CD4-positive, alpha-beta T cell treated with Interleukin-17A for 1 hour (primary cell): ENCODE measurements around the gene SLC26A1.
"Not testable (repeated sequence)": the region's sequence is repeated elsewhere in the genome, so short reads cannot be mapped to it uniquely, and the experiment has no call there.

ENCODE experiments used
- DNase-seq: peaks from one replicate; pipeline ENCODE4 v3.0.0-alpha.2; 2020

SLC26A1 gene

DNA sequence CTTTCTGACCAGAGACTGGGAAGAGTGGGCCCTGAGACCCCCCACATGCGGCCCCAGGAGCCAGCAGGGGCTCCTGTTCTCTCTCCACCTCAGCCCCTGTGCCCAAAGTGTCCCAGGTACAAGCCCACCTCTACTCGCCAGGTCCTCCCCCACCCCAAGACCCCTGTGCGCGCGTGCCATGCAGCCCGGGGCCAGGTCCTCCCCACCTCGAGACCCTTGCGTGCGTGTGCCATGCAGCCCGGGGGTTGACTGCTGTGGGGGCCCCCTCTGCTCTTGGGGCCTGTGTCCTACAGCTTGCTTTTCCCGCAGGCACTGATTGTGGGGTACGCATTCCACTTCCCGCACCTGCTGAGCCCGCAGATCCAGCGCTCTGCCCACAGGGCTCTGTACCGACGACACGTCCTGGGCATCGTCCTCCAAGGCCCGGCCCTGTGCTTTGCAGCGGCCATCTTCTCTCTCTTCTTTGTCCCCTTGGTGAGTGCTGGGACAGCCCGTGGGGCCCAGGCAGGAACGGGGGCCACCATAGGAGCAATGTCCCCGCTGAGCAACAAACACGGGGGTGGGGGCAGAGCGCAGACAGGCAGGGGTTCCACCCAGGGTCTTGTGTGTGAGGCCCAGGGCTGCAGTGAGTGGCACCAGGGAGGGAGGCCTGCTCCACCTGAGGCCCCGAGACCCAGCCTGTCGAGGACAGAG, 40.2 kb downstream of the SLC26A1 start:
- DNase-seq = no peak

DNA sequence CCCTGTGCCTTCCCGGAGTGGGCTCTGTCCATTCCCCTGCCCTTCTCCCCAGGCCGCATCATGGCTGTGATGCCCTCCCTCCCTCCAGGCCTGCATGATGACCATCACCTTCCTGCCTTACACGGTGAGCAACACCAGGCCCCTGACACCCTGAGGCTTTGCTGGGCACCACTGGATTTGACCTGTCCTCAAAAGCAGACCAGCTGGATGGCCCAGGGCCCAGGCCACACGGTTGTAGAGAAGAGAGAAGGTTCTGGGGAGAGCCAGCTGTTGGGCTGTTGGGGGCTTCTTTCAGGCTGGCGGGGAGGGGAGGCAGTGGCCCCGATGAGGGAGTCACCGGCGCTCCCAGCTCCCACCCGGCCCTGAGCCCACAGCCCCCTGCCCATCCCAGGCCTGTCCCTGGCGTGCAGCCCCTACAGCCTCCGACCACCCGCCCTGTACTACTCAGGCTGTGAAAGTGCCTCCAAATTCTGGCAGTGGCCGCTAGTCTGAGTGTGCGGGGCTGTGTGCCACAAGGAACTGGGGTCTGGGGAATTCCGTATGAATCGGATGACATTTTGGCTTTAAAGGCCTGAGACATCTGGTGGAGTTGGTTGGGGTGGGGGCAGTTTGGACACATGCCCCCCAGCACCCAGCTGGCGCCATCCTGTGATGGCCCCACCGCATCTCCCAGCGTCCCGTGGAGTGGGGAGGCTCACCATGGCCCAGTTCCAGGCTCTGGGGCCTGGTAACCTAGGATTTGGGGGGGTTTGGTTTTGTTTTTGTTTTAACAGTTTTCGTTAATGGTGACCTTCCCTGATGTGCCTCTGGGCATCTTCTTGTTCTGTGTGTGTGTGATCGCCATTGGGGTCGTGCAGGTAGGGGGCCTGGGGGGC, 41.4 kb downstream of the SLC26A1 start:
- no peak for DNase-seq

DNA sequence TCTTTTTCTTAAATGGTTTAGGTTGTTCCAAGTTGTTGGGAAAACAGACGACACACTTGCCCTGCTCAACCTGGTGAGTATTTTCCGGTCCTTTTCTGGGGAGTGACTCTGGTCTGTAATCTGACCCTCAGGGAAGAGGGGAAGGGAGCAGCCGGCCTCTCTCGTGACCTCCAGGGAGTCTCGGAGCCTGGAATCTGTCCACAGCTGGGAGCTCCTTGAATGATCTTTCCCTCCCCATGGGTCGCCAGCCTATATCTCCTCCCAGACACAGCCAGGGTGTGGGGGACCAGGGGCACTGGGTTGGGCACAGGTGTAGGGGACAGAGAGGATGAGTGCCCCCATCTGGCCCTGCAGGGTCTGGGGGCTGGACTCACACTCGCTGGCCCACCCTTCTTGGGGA, 42.0 kb downstream of the SLC26A1 start:
- DNase-seq = no peak

DNA sequence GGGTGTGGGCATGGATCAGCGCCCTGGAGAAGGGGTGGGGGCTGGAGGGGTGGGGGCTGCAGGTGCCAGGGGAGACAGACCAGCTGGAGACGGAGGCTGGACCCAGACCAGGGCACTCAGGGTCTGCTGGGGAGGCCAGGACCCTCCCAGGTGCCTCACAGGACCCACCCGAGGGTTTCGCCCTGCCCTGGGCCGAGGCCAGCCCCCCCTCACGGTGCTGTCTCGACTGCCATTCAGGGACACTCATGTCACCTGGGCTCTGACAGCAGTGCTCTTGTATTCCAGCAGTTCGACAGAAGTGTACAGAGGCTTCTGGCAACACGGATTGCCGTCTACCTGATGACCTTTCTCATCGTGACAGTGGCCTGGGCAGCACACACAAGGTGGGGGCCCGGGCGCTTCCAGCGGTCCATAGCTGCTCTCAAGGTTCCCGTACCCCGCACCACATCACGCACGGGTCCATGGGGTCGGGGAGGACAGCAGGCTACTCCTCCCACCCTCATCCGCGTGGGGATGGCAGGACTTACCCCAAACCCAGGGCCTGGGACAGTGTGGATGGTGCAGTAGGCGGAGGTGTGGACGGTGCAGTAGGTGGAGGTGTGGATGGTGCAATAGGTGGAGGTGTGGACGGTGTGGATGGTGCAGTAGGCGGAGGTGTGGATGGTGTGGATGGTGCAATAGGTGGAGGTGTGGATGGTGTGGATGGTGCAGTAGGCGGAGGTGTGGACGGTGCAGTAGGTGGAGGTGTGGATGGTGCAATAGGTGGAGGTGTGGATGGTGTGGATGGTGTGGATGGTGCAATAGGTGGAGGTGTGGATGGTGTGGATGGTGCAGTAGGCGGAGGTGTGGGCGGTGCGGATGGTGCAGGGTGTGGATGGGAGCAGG, 42.8 kb downstream of the SLC26A1 start:
- DNase-seq = no peak

GRCh38 chr4:949656-950055, 43.5 kb downstream of the SLC26A1 start:
- no peak for DNase-seq

DNA sequence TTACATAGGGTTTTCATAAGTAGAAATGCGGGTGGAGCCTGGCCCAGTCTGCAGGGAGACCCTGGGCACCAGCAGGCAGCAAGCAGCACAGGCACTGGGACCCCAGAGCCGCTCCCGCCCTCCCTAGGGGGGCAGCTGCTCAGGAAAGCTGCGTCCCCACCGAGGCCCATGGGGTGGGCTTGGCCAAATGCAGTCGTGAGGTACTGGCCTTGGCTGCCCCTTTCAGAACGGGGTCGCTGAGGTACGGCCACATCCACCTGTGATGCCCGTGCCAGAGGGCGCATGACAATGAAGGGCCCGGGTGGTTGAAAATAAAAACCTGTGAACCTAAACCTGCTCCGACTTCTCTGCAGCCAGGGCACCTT, 44.3 kb downstream of the SLC26A1 start:
- no peak for DNase-seq

DNA sequence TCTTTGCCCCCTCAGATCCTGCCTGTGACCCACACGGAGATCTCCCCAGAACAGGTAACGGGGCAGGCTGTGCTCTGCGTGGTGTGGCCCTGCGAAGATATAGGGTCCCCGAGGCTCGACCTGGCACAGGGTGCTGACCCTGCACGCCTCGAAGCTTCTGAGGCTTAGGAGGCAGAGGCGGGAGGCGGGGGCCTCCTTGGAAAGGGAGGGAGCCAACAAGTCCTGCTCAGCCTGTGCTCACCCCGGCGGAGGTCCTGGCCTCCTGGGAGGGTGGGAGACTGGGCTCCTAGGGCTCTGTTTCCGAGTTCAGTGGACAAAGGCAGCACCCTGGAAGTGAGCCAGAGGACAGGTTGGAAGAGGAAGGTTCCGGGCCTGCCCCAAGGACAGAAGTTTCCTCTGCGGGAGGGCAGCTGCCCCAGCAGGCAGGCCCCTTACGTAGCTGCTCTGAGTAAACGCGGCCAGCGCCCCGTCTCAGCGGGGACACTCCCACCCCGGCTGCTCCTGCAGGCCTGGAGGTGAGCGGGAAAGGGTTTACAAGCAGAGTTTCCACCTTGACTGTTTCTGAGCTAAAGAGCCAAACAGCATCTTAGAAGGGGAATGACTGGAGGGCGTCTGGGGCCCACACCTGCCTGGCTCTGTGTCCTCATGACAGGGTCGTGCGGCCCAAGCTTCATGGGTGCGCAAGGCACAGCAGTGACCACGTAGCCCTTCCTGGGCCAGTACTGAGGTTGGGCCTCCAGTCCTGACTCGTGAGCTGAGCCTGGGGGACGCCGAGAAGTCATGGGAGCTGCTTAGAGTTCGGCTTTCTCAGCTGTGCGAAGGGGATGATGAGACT, 44.9 kb downstream of the SLC26A1 start:
- no peak for DNase-seq

DNA sequence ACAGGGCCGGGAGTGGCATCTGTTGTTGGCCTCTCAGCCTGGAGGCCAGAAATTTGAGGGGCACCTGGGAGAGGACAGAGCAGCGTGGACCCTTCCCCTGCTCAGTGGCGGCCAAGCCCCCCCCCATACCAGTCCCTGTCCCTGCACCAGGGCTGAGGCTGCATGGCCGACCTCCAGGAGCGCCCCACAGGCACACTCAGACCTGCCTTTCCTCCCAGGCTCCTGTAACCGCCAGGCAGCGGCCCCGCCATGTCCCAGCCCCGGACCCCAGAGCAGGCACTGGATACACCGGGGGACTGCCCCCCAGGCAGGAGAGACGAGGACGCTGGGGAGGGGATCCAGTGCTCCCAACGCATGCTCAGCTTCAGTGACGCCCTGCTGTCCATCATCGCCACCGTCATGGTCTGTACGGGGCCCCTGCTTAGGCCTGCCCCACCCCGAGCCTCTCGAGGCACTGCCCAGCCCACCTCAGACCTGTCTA, 45.7 kb downstream of the SLC26A1 start:
- DNase-seq = no peak

- no peak for DNase-seq
Observed at GRCh38 chr4:946517-947471, 46.4 kb downstream of the SLC26A1 start.

- DNase-seq = no peak
Observed at GRCh38 chr4:946103-946450, 47.1 kb downstream of the SLC26A1 start.

DNA sequence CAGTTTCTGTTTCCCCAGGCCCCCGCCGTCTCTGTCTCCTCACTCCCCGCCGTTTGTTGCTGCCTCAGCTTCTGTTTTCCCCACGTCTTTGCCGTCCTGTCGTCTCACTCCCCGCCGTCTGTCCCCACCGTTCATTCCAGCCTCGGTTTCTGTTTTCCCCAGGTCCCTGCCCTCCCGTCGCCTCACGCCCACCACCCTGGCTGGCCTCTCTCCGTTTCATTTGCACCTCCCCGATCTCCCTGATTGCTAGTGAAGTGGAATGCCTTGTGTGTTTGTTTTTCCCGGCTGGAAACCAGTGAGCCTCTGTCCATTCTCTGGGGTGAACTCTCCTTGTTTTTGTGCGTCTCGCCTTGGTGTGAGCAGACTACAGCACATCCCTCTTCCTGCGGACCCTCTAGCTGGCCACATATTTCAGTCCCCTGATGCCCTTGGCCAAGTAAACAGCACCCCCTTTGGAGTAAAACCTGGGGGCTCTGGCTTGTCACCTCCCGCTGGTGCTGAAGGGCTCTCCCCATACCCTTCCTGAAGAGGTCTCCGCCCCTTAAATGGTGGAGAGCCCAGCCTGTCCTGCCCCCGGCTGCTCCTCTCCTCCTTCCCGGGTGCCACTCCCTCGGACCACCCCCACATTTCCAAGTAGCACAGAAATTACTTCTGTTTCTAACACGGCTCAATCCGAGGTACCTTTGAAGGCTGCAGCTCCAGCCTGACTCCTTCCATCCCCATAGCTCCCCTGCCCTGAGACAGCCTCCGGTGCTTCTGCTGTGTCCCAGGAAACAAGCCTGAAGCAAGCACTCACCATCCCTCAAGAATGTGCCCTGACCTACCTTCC, 47.7 kb downstream of the SLC26A1 start:
- DNase-seq = no peak

GRCh38 chr4:939508-939907, 53.7 kb downstream of the SLC26A1 start:
- not testable (repeated sequence) for DNase-seq
